Mesendoderm (in vitro differentiated cells): ENCODE measurements around the gene ANKIB1.

ENCODE experiments used
- DNase-seq: peaks from one replicate; pipeline ENCODE4 v3.0.0; 2013
- H2AK5ac ChIP-seq: 2 replicates; pipeline ENCODE4 v1.6.1; 2013; ENCODE audit warnings: low read length, inconsistent platforms
- H2BK120ac ChIP-seq: 2 replicates; pipeline ENCODE4 v1.6.1; 2013; ENCODE audit warnings: low read depth, mild to moderate bottlenecking, low read length, moderate library complexity, mixed read lengths
- H2BK15ac ChIP-seq: replicated peaks from 2 replicates; pipeline ENCODE4 v1.6.1; 2013; ENCODE audit warnings: low read depth, mild to moderate bottlenecking, moderate library complexity
- H2BK5ac ChIP-seq: 2 replicates; pipeline ENCODE4 v1.6.1; 2013; ENCODE audit warnings: low read length, inconsistent platforms
- H3K18ac ChIP-seq: 2 replicates; pipeline ENCODE4 v1.6.1; 2013; ENCODE audit warnings: mild to moderate bottlenecking, low read length, mixed read lengths
- H3K23ac ChIP-seq: one replicate; pipeline ENCODE4 v1.6.1; 2013; ENCODE audit warnings: low read length
- H3K27ac ChIP-seq: 2 replicates; pipeline ENCODE4 v1.5.1; 2013; ENCODE audit warnings: low read depth, mild to moderate bottlenecking, inconsistent platforms, low read length, moderate library complexity
- H3K27me3 ChIP-seq: 2 replicates; pipeline ENCODE4 v1.6.1; 2013; ENCODE audit warnings: low read length, control low read depth, mild to moderate bottlenecking, inconsistent platforms; ENCODE audit not compliant: insufficient read depth, poor library complexity
- H3K36me3 ChIP-seq: 2 replicates; pipeline ENCODE4 v1.6.1; 2013; ENCODE audit warnings: low read length, inconsistent platforms; ENCODE audit not compliant: control insufficient read depth, insufficient read depth
- H3K4ac ChIP-seq: one replicate; pipeline ENCODE4 v1.6.1; 2013; ENCODE audit warnings: low read depth, mild to moderate bottlenecking, low read length, moderate library complexity
- H3K4me1 ChIP-seq: 2 replicates; pipeline ENCODE4 v1.6.1; 2013; ENCODE audit warnings: low read depth, low read length, inconsistent platforms; ENCODE audit not compliant: control insufficient read depth
- H3K4me2 ChIP-seq: 2 replicates; pipeline ENCODE4 v1.6.1; 2013; ENCODE audit warnings: low read length
- H3K4me3 ChIP-seq: 2 replicates; pipeline ENCODE4 v1.5.1; 2013; ENCODE audit warnings: mild to moderate bottlenecking, low read length
- H3K56ac ChIP-seq: one replicate; pipeline ENCODE4 v1.6.1; 2013; ENCODE audit warnings: low read length
- H3K79me1 ChIP-seq: 2 replicates; pipeline ENCODE4 v1.6.1; 2013; ENCODE audit warnings: low read length, inconsistent platforms
- H3K79me2 ChIP-seq: 2 replicates; pipeline ENCODE4 v1.6.1; 2013; ENCODE audit warnings: mild to moderate bottlenecking, low read length; ENCODE audit not compliant: control insufficient read depth, insufficient read depth
- H3K9ac ChIP-seq: 2 replicates; pipeline ENCODE4 v1.6.1; 2013; ENCODE audit warnings: low read length, inconsistent platforms
- H4K5ac ChIP-seq: one replicate; pipeline ENCODE4 v1.6.1; 2013; ENCODE audit warnings: low read length
- H4K8ac ChIP-seq: one replicate; pipeline ENCODE4 v1.6.1; 2013; ENCODE audit warnings: low read depth, mild to moderate bottlenecking, control low read depth, low read length, moderate library complexity
- WGBS: extraction: QIAGEN DNeasy Blood & Tissue Kit; methylation state at CpG from one replicate; pipeline ENCODE4 v1.1.7; 2013; ENCODE audit warnings: low lambda C conversion rate, missing lambda C conversion rate; ENCODE audit not compliant: insufficient coverage; ENCODE audit errors: extremely low coverage; 5-methylcytosine and 5-hydroxymethylcytosine counted together

ANKIB1 gene

GRCh38 chr7:92297736-92298135 is 52.0 kb downstream of the ANKIB1 start:
- H3K4me2 ChIP-seq, result no peak overlapping the region
- no peaks in the 10 kb centered on the region for H3K27me3 ChIP-seq
- no peak overlapping the region for H3K4ac ChIP-seq
- H3K18ac ChIP-seq, result no peak overlapping the region
- no peak overlapping the region for H3K9ac ChIP-seq
- DNase-seq, result peak; percentile 6
- H3K4me3 ChIP-seq, result no peak overlapping the region
- no peak overlapping the region for H3K23ac ChIP-seq
- H2BK5ac ChIP-seq, result no peak overlapping the region
- H2AK5ac ChIP-seq, result no peak overlapping the region
- H4K5ac ChIP-seq, result no peak overlapping the region
- no peaks in the 10 kb centered on the region for H3K79me1 ChIP-seq
- H3K56ac ChIP-seq, result no peak overlapping the region
- no peak overlapping the region for H3K27ac ChIP-seq
- WGBS, result no CpG with 5 or more reads among the region's 1 CpG
- no peaks in the 10 kb centered on the region for H3K4me1 ChIP-seq
- no peak overlapping the region for H2BK15ac ChIP-seq
- H2BK120ac ChIP-seq, result no peak overlapping the region
- no peak overlapping the region for H4K8ac ChIP-seq
- H3K36me3 ChIP-seq, result no peaks in the 10 kb centered on the region
- H3K79me2 ChIP-seq, result no peaks in the 10 kb centered on the region

- no peak overlapping the region for H2BK15ac ChIP-seq
- no peak overlapping the region for H4K5ac ChIP-seq
- H3K4me2 ChIP-seq, result no peak overlapping the region
- H3K56ac ChIP-seq, result no peak overlapping the region
- no peaks in the 10 kb centered on the region for H3K36me3 ChIP-seq
- H3K4me1 ChIP-seq, result no peaks in the 10 kb centered on the region
- H3K4me3 ChIP-seq, result no peak overlapping the region
- H2BK5ac ChIP-seq, result no peak overlapping the region
- no peaks in the 10 kb centered on the region for H3K27me3 ChIP-seq
- H4K8ac ChIP-seq, result no peak overlapping the region
- no peak for DNase-seq
- H3K18ac ChIP-seq, result no peak overlapping the region
- H3K9ac ChIP-seq, result no peak overlapping the region
- H2BK120ac ChIP-seq, result no peak overlapping the region
- no peak overlapping the region for H2AK5ac ChIP-seq
- H3K23ac ChIP-seq, result no peak overlapping the region
- H3K27ac ChIP-seq, result no peak overlapping the region
- H3K4ac ChIP-seq, result no peak overlapping the region
- WGBS, result no CpG with 5 or more reads among the region's 2 CpGs
- H3K79me1 ChIP-seq, result no peaks in the 10 kb centered on the region
- H3K79me2 ChIP-seq, result no peaks in the 10 kb centered on the region
Observed at GRCh38 chr7:92303761-92304160, 58.0 kb downstream of the ANKIB1 start.

- no peak overlapping the region for H3K4ac ChIP-seq
- no peaks in the 10 kb centered on the region for H3K27me3 ChIP-seq
- no peak overlapping the region for H2BK120ac ChIP-seq
- no peak overlapping the region for H3K9ac ChIP-seq
- H3K79me2 ChIP-seq, result no peaks in the 10 kb centered on the region
- no peak overlapping the region for H4K8ac ChIP-seq
- H3K18ac ChIP-seq, result no peak overlapping the region
- H3K4me1 ChIP-seq, result no peaks in the 10 kb centered on the region
- H3K23ac ChIP-seq, result no peak overlapping the region
- no peak overlapping the region for H2AK5ac ChIP-seq
- no peaks in the 10 kb centered on the region for H3K36me3 ChIP-seq
- no peak for DNase-seq
- H2BK5ac ChIP-seq, result no peak overlapping the region
- H3K4me3 ChIP-seq, result no peak overlapping the region
- no peak overlapping the region for H2BK15ac ChIP-seq
- no peak overlapping the region for H3K27ac ChIP-seq
- no peaks in the 10 kb centered on the region for H3K79me1 ChIP-seq
- no peak overlapping the region for H3K4me2 ChIP-seq
- WGBS, result no CpG with 5 or more reads among the region's 2 CpGs
- no peak overlapping the region for H4K5ac ChIP-seq
- H3K56ac ChIP-seq, result no peak overlapping the region
Observed at GRCh38 chr7:92304406-92304893, 58.7 kb downstream of the ANKIB1 start.

GRCh38 chr7:92306153-92306552 is 60.4 kb downstream of the ANKIB1 start:
- Histone ChIP-seq H2BK120ac (no peak overlapping the region), H3K4me2 (no peak overlapping the region), H3K79me1 (no peaks in the 10 kb centered on the region), H3K36me3 (no peaks in the 10 kb centered on the region), H4K5ac (no peak overlapping the region), H3K4me1 (no peaks in the 10 kb centered on the region), H3K79me2 (no peaks in the 10 kb centered on the region), H4K8ac (no peak overlapping the region), H3K4me3 (no peak overlapping the region), H3K27me3 (no peaks in the 10 kb centered on the region), H3K9ac (no peak overlapping the region), H2BK15ac (no peak overlapping the region), H3K23ac (no peak overlapping the region), H3K27ac (no peak overlapping the region), H3K18ac (no peak overlapping the region), H3K4ac (no peak overlapping the region), H2AK5ac (no peak overlapping the region), H2BK5ac (no peak overlapping the region), H3K56ac (no peak overlapping the region)
- WGBS, result no CpG with 5 or more reads among the region's 2 CpGs
- DNase-seq, result peak; percentile 3

- no CpG with 5 or more reads among the region's 3 CpGs for WGBS
- Histone ChIP-seq H3K79me1 (no peaks in the 10 kb centered on the region), H4K8ac (no peak overlapping the region), H3K9ac (no peak overlapping the region), H3K4me3 (no peak overlapping the region), H3K4me1 (no peaks in the 10 kb centered on the region), H3K79me2 (no peaks in the 10 kb centered on the region), H4K5ac (no peak overlapping the region), H2AK5ac (no peak overlapping the region), H3K27ac (no peak overlapping the region), H2BK15ac (no peak overlapping the region), H3K56ac (no peak overlapping the region), H3K4ac (no peak overlapping the region), H2BK5ac (no peak overlapping the region), H3K18ac (no peak overlapping the region), H3K27me3 (no peaks in the 10 kb centered on the region), H3K4me2 (no peak overlapping the region), H3K36me3 (no peaks in the 10 kb centered on the region), H3K23ac (no peak overlapping the region), H2BK120ac (no peak overlapping the region)
- DNase-seq, result peak; percentile 3
Observed at GRCh38 chr7:92313055-92313454, 67.3 kb downstream of the ANKIB1 start.

- no peak overlapping the region for H2BK5ac ChIP-seq
- no peaks in the 10 kb centered on the region for H3K36me3 ChIP-seq
- H3K79me1 ChIP-seq, result no peaks in the 10 kb centered on the region
- H3K9ac ChIP-seq, result no peak overlapping the region
- no peak overlapping the region for H2BK15ac ChIP-seq
- no peak overlapping the region for H4K5ac ChIP-seq
- H4K8ac ChIP-seq, result no peak overlapping the region
- no peaks in the 10 kb centered on the region for H3K79me2 ChIP-seq
- H2BK120ac ChIP-seq, result no peak overlapping the region
- no peak overlapping the region for H3K23ac ChIP-seq
- no peak overlapping the region for H3K4ac ChIP-seq
- no peak overlapping the region for H3K18ac ChIP-seq
- no peak overlapping the region for H3K4me2 ChIP-seq
- H3K4me3 ChIP-seq, result no peak overlapping the region
- no peak overlapping the region for H3K27ac ChIP-seq
- no peaks in the 10 kb centered on the region for H3K4me1 ChIP-seq
- H3K56ac ChIP-seq, result no peak overlapping the region
- DNase-seq, result no peak
- no peaks in the 10 kb centered on the region for H3K27me3 ChIP-seq
- no peak overlapping the region for H2AK5ac ChIP-seq
- no CpG with 5 or more reads among the region's 3 CpGs for WGBS
Observed at GRCh38 chr7:92319243-92319642, 73.5 kb downstream of the ANKIB1 start.
